ENCODE data around the gene REC114.
"Not testable (repeated sequence)": the region's sequence is repeated elsewhere in the genome, so short reads cannot be mapped to it uniquely, and the experiment has no call there.

Gene REC114

GRCh38 chr15:73442968-73443367 is at the start of gene REC114:
Gene REC114 (plus strand): TSS chr15:73443164. CDS start chr15:73443186, 22 bp downstream.
- DNase-seq (ENCODE audit: low read depth in 3 of 3) = no peak

- no peak for DNase-seq (ENCODE audit: low read depth in 3 of 3)
Observed at GRCh38 chr15:73393336-73393735, 49.6 kb upstream of the REC114 start.

GRCh38 chr15:73394782-73395181 is 48.2 kb upstream of the REC114 start:
- DNase-seq (ENCODE audit: low read depth in 3 of 3) = no peak

GRCh38 chr15:73395671-73396070 is 47.3 kb upstream of the REC114 start:
- no peak for DNase-seq (ENCODE audit: low read depth in 3 of 3)

GRCh38 chr15:73397461-73397860 is 45.5 kb upstream of the REC114 start:
- DNase-seq (ENCODE audit: low read depth in 3 of 3) = no peak

GRCh38 chr15:73398861-73399260 is 44.1 kb upstream of the REC114 start:
- DNase-seq (ENCODE audit: low read depth in 3 of 3) = no peak

- DNase-seq (ENCODE audit: low read depth in 3 of 3) = not testable (repeated sequence)
Observed at GRCh38 chr15:73400222-73400621, 42.7 kb upstream of the REC114 start.

- no peak for DNase-seq (ENCODE audit: low read depth in 3 of 3)
Observed at GRCh38 chr15:73403171-73403570, 39.8 kb upstream of the REC114 start.

- DNase-seq (ENCODE audit: low read depth in 3 of 3) = no peak
Observed at GRCh38 chr15:73414876-73415275, 28.1 kb upstream of the REC114 start.

- no peak for DNase-seq (ENCODE audit: low read depth in 3 of 3)
Observed at GRCh38 chr15:73424506-73424905, 18.5 kb upstream of the REC114 start.

GRCh38 chr15:73425510-73425909 is 17.5 kb upstream of the REC114 start:
- DNase-seq (ENCODE audit: low read depth in 3 of 3) = no peak

- DNase-seq (ENCODE audit: low read depth in 3 of 3) = no peak
Observed at GRCh38 chr15:73426323-73426994, 16.5 kb upstream of the REC114 start.

GRCh38 chr15:73431329-73431728 is 11.6 kb upstream of the REC114 start:
- DNase-seq (ENCODE audit: low read depth in 3 of 3) = not testable (repeated sequence)

- no peak for DNase-seq (ENCODE audit: low read depth in 3 of 3)
Observed at GRCh38 chr15:73433873-73434272, 9.1 kb upstream of the REC114 start.

- no peak for DNase-seq (ENCODE audit: low read depth in 3 of 3)
Observed at GRCh38 chr15:73436613-73437012, 6.4 kb upstream of the REC114 start.

- no peak for DNase-seq (ENCODE audit: low read depth in 3 of 3)
Observed at GRCh38 chr15:73437543-73438109, 5.3 kb upstream of the REC114 start.

GRCh38 chr15:73438651-73439050 is 4.3 kb upstream of the REC114 start:
- no peak for DNase-seq (ENCODE audit: low read depth in 3 of 3)

- no peak for DNase-seq (ENCODE audit: low read depth in 3 of 3)
Observed at GRCh38 chr15:73440571-73440970, 2.4 kb upstream of the REC114 start.

GRCh38 chr15:73442421-73442820 is 543 bp upstream of the REC114 start:
- DNase-seq (ENCODE audit: low read depth in 3 of 3) = no peak

GRCh38 chr15:73447471-73447870 is 4.5 kb downstream of the REC114 start:
- DNase-seq (ENCODE audit: low read depth in 3 of 3) = not testable (repeated sequence)

- DNase-seq (ENCODE audit: low read depth in 3 of 3) = not testable (repeated sequence)
Observed at GRCh38 chr15:73448158-73448758, 5.3 kb downstream of the REC114 start.

- not testable (repeated sequence) for DNase-seq (ENCODE audit: low read depth in 3 of 3)
Observed at GRCh38 chr15:73449980-73450379, 7.0 kb downstream of the REC114 start.

GRCh38 chr15:73454096-73454495 is 11.1 kb downstream of the REC114 start:
- no peak for DNase-seq (ENCODE audit: low read depth in 3 of 3)

All from stimulated activated CD4-positive, alpha-beta T cell treated with anti-CD3 and anti-CD28 coated beads, TNF-alpha, amount 100 ng/mL, for 48 hours (primary cell).